ENCODE measurements around the gene KRTAP24-1.

DNA sequence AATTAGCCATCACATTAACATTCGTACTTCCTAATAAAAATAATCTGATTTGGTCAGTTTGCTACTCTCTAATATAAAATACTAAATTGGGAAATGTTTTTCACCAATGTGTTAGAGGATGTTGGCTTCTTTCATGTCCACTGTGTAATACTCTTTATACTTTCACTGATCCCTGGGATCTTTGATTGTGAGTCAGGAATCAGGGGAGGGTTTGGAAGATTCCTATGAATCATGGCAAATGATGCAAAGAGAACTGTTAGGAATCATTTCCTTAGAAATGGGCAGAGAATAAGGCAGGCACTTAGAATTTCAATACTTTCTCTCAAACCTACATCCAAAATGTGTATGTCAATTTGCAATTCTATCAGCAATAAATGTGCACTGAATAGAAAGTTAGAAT lies 31.0 kb downstream of the KRTAP24-1 start:
- TF ChIP-seq EZH2 (IDR thresholded peaks at IDR 0.05) = no peak
- TF ChIP-seq, protein P1, sequence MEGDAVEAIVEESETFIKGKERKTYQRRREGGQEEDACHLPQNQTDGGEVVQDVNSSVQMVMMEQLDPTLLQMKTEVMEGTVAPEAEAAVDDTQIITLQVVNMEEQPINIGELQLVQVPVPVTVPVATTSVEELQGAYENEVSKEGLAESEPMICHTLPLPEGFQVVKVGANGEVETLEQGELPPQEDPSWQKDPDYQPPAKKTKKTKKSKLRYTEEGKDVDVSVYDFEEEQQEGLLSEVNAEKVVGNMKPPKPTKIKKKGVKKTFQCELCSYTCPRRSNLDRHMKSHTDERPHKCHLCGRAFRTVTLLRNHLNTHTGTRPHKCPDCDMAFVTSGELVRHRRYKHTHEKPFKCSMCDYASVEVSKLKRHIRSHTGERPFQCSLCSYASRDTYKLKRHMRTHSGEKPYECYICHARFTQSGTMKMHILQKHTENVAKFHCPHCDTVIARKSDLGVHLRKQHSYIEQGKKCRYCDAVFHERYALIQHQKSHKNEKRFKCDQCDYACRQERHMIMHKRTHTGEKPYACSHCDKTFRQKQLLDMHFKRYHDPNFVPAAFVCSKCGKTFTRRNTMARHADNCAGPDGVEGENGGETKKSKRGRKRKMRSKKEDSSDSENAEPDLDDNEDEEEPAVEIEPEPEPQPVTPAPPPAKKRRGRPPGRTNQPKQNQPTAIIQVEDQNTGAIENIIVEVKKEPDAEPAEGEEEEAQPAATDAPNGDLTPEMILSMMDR (IDR thresholded peaks at IDR 0.05) = no peak

Measured in neural progenitor cell (in vitro differentiated cells).